Measurements from ENCODE around the gene SAFB. TPM values are rescaled to one million over a fixed set of nuclear protein-coding genes. Genes with fewer than 3 reads are reported as not detected.
A peak's percentile ranks its signal among the peaks of the same experiment; 100 is the strongest.

The SAFB gene
- total and polyA plus RNA-seq, 2 of the 13 experiments (the other 11 are each of a cell fraction or from before 2014, with no cell fraction given): 21.0 to 28.4 TPM

GRCh38 chr19:5594521-5594950, 28.3 kb upstream of the SAFB start (continued):
- TF ChIP-seq ZNF264 (CRISPR knock-in tag; IDR thresholded peaks at IDR 0.05): peak; percentile 63; the same call in 1 of the 2 replicates
- TF ChIP-seq, protein P1, sequence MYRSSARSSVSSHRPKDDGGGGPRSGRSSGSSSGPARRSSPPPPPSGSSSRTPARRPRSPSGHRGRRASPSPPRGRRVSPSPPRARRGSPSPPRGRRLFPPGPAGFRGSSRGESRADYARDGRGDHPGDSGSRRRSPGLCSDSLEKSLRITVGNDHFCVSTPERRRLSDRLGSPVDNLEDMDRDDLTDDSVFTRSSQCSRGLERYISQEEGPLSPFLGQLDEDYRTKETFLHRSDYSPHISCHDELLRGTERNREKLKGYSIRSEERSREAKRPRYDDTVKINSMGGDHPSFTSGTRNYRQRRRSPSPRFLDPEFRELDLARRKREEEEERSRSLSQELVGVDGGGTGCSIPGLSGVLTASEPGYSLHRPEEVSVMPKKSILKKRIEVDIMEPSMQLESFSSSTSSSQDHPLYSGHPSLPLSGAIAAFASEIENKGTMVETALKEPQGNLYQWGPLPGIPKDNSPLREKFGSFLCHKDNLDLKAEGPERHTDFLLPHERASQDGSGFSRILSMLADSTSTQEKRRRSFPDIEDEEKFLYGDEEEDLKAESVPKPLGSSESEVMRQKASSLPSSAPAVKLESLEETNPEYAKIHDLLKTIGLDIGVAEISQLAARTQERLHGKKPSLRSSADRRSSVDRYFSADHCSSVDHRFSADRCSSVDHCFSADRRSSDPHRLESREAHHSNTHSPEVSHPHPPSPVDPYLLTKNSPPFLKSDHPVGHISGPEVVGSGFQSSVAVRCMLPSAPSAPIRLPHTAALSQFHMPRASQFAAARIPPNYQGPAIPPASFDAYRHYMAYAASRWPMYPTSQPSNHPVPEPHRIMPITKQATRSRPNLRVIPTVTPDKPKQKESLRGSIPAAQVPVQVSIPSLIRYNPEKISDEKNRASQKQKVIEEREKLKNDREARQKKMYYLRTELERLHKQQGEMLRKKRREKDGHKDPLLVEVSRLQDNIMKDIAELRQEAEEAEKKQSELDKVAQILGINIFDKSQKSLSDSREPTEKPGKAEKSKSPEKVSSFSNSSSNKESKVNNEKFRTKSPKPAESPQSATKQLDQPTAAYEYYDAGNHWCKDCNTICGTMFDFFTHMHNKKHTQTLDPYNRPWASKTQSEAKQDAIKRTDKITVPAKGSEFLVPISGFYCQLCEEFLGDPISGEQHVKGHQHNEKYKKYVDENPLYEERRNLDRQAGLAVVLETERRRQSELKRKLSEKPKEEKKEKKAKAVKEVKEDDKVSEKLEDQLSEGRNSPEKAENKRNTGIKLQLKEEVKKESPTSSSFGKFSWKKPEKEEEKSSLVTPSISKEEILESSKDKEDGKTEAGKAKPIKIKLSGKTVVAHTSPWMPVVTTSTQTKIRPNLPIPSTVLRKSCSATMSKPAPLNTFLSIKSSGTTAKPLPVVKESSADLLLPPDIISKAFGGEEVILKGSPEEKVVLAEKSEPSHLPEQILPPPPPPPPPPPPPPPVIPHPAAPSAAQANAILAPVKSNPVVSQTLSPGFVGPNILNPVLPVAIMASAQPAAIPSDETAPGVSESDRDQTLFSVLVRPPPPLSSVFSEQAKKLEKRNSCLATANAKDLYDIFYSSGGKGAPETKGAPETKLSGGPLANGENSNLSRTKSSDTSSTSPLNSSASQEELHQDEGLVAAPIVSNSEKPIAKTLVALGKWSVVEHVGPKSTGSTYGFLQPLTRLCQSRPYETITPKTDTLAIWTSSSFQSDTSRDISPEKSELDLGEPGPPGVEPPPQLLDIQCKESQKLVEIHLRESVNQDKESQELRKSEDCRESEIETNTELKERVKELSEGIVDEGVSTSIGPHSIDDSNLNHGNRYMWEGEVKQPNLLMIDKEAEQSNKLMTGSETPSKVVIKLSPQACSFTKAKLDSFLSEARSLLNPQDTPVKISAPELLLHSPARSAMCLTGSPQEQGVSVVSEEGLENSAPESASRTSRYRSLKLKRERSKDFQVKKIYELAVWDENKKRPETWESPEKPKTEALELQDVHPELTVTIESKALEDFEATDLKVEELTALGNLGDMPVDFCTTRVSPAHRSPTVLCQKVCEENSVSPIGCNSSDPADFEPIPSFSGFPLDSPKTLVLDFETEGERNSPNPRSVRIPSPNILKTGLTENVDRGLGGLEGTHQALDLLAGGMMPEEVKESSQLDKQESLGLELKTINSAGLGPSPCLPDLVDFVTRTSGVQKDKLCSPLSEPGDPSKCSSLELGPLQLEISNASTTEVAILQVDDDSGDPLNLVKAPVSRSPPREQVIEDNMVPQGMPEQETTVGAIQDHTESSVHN (CRISPR knock-in tag; IDR thresholded peaks at IDR 0.05): no peak
- TF ChIP-seq, protein P2, sequence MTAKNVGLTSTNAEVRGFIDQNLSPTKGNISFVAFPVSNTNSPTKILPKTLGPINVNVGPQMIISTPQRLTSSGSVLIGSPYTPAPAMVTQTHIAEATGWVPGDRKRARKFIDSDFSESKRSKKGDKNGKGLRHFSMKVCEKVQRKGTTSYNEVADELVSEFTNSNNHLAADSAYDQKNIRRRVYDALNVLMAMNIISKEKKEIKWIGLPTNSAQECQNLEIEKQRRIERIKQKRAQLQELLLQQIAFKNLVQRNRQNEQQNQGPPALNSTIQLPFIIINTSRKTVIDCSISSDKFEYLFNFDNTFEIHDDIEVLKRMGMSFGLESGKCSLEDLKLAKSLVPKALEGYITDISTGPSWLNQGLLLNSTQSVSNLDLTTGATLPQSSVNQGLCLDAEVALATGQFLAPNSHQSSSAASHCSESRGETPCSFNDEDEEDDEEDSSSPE (CRISPR knock-in tag; IDR thresholded peaks at IDR 0.05): no peak; the same call in 1 of the 2 replicates
- TF ChIP-seq AGO1 (IDR thresholded peaks at IDR 0.05; ENCODE audit: low read depth, low read length, poor library complexity, severe bottlenecking): no peak
- TF ChIP-seq BORCS8-MEF2B (CRISPR knock-in tag; IDR thresholded peaks at IDR 0.05): no peak
- TF ChIP-seq GRHL1 (CRISPR knock-in tag; conservative IDR thresholded peaks at IDR 0.05): no peak
- peak; percentile 99 for TF ChIP-seq HNF4G (IDR thresholded peaks at IDR 0.05; ENCODE audit: borderline replicate concordance, low read depth, low read length)
- peak; percentile 99 for TF ChIP-seq HNF4G (CRISPR knock-in tag; IDR thresholded peaks at IDR 0.05; ENCODE audit: borderline replicate concordance, low read depth)
- TF ChIP-seq MTA1 (CRISPR knock-in tag; IDR thresholded peaks at IDR 0.05; ENCODE audit: borderline replicate concordance): peak; percentile 92
- peak; percentile 91 for TF ChIP-seq HDAC1 (CRISPR knock-in tag; IDR thresholded peaks at IDR 0.05)
- TF ChIP-seq, protein P3, sequence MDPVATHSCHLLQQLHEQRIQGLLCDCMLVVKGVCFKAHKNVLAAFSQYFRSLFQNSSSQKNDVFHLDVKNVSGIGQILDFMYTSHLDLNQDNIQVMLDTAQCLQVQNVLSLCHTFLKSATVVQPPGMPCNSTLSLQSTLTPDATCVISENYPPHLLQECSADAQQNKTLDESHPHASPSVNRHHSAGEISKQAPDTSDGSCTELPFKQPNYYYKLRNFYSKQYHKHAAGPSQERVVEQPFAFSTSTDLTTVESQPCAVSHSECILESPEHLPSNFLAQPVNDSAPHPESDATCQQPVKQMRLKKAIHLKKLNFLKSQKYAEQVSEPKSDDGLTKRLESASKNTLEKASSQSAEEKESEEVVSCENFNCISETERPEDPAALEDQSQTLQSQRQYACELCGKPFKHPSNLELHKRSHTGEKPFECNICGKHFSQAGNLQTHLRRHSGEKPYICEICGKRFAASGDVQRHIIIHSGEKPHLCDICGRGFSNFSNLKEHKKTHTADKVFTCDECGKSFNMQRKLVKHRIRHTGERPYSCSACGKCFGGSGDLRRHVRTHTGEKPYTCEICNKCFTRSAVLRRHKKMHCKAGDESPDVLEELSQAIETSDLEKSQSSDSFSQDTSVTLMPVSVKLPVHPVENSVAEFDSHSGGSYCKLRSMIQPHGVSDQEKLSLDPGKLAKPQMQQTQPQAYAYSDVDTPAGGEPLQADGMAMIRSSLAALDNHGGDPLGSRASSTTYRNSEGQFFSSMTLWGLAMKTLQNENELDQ (CRISPR knock-in tag; IDR thresholded peaks at IDR 0.05; ENCODE audit: borderline replicate concordance): no peak
- TF ChIP-seq BHLHE40 (IDR thresholded peaks at IDR 0.05; ENCODE audit: low read length): peak; percentile 68
- no peak for TF ChIP-seq SMARCE1 (IDR thresholded peaks at IDR 0.05; ENCODE audit: borderline replicate concordance)
- no peak for TF ChIP-seq KDM5A (IDR thresholded peaks at IDR 0.05; ENCODE audit: borderline replicate concordance, low read length)
- TF ChIP-seq SATB2 (CRISPR knock-in tag; IDR thresholded peaks at IDR 0.05): no peak
- no peak for TF ChIP-seq TOPORS (CRISPR knock-in tag; IDR thresholded peaks at IDR 0.05)
- TF ChIP-seq GATA4 (IDR thresholded peaks at IDR 0.05; ENCODE audit: borderline replicate concordance, low read depth): no peak
